Measurements from ENCODE around the gene VSX1.

The VSX1 gene

GRCh38 chr20:25087186-25087929 is 5.4 kb upstream of the VSX1 start:
- DNase-seq, result no peak

GRCh38 chr20:25085756-25086495 is 4.0 kb upstream of the VSX1 start:
- DNase-seq, result no peak

- no peak for DNase-seq
Measured at GRCh38 chr20:25084626-25085187, 2.8 kb upstream of the VSX1 start.

GRCh38 chr20:25083773-25084625 is 2.1 kb upstream of the VSX1 start:
- DNase-seq, result no peak

GRCh38 chr20:25083141-25083772 is 1.3 kb upstream of the VSX1 start:
- no peak for DNase-seq

GRCh38 chr20:25082498-25082873 is 545 bp upstream of the VSX1 start:
- no peak for DNase-seq

- DNase-seq, result no peak
Measured at GRCh38 chr20:25081065-25081729, 744 bp downstream of the VSX1 start.

- DNase-seq, result no peak
Measured at GRCh38 chr20:25079171-25079570, 2.8 kb downstream of the VSX1 start.

GRCh38 chr20:25078662-25079061 is 3.3 kb downstream of the VSX1 start:
- no peak for DNase-seq

GRCh38 chr20:25077610-25078169 is 4.3 kb downstream of the VSX1 start:
- no peak for DNase-seq

- DNase-seq, result no peak
Measured at GRCh38 chr20:25076731-25077609, 5.0 kb downstream of the VSX1 start.

GRCh38 chr20:25076201-25076600 is 5.7 kb downstream of the VSX1 start:
- no peak for DNase-seq

GRCh38 chr20:25073544-25073943 is 8.4 kb downstream of the VSX1 start:
- no peak for DNase-seq

GRCh38 chr20:25072226-25072811 is 9.6 kb downstream of the VSX1 start:
- DNase-seq, result no peak

GRCh38 chr20:25071734-25072133 is 10.2 kb downstream of the VSX1 start:
- no peak for DNase-seq

GRCh38 chr20:25070821-25071473 is 11.0 kb downstream of the VSX1 start:
- no peak for DNase-seq

- DNase-seq, result no peak
Measured at GRCh38 chr20:25067102-25067987, 14.6 kb downstream of the VSX1 start.

- no peak for DNase-seq
Measured at GRCh38 chr20:25066386-25066785, 15.6 kb downstream of the VSX1 start.
